Memory B cell (primary cell): Measurements from ENCODE around the gene ABCG2.
A peak's percentile ranks its signal among the peaks of the same experiment; 100 is the strongest.

Experiments
- ATAC-seq: fragments of 150-1000 bp; cut with Tn5 transposase; 2 replicates; pipeline ENCODE4 v1.10.0; 2021; ENCODE audit warnings: low read depth, mild to moderate bottlenecking, moderate library complexity
- DNase-seq, 2 donors: peaks; one replicate each; pipeline ENCODE4 v3.0.0; 2022; ENCODE audit warnings: low spot score in 2 of 2
- H3K27ac Mint-ChIP-seq: one replicate; pipeline ENCODE4 v1.8.0; 2022; ENCODE audit warnings: mild to moderate bottlenecking, moderate library complexity, mixed read lengths
- H3K27me3 Mint-ChIP-seq: one replicate; pipeline ENCODE4 v1.8.0; 2022; ENCODE audit warnings: mixed read lengths
- H3K36me3 Mint-ChIP-seq: one replicate; pipeline ENCODE4 v1.8.0; 2022; ENCODE audit warnings: mild to moderate bottlenecking, mixed read lengths
- H3K4me1 Mint-ChIP-seq: one replicate; pipeline ENCODE4 v1.8.0; 2022; ENCODE audit warnings: mixed read lengths
- H3K4me3 Mint-ChIP-seq: one replicate; pipeline ENCODE4 v1.8.0; 2022; ENCODE audit warnings: mild to moderate bottlenecking, moderate library complexity, mixed read lengths
- H3K9me3 Mint-ChIP-seq: one replicate; pipeline ENCODE4 v1.8.0; 2022; ENCODE audit warnings: mixed read lengths

Gene ABCG2

GRCh38 chr4:88158489-88159228, at the start of gene ABCG2:
TSS of gene ABCG2 (minus strand) at chr4:88158639. CDS start at chr4:88139995, 18,644 bp downstream.
- Mint-ChIP-seq H3K4me1 (peaks cover 7% of the 10 kb centered on the region), H3K27me3 (peaks cover 3% of the 10 kb centered on the region), H3K27ac (no peak within 1 kb of the TSS), H3K36me3 (no peaks in the 10 kb centered on the region), H3K4me3 (peak within 1 kb of the TSS; percentile 53), H3K9me3 (no peaks in the 10 kb centered on the region)
- DNase-seq (peak in 1 of 2 donors; percentile 16), ATAC-seq (peak; percentile 67)

- peaks cover 3% of the 10 kb centered on the region for H3K4me1 Mint-ChIP-seq
- H3K4me3 Mint-ChIP-seq: no peak overlapping the region
- H3K27ac Mint-ChIP-seq: no peak overlapping the region
- no peaks in the 10 kb centered on the region for H3K9me3 Mint-ChIP-seq
- no peak for DNase-seq
- no peak for ATAC-seq
- no peaks in the 10 kb centered on the region for H3K36me3 Mint-ChIP-seq
- H3K27me3 Mint-ChIP-seq: peaks cover 5% of the 10 kb centered on the region
Observed at GRCh38 chr4:88208156-88208555, 49.7 kb upstream of the ABCG2 start.

GRCh38 chr4:88207171-88207570, 48.7 kb upstream of the ABCG2 start:
- Mint-ChIP-seq H3K36me3 (no peaks in the 10 kb centered on the region), H3K4me3 (no peak overlapping the region), H3K27me3 (peaks cover 5% of the 10 kb centered on the region), H3K27ac (no peak overlapping the region), H3K4me1 (peaks cover 1% of the 10 kb centered on the region), H3K9me3 (no peaks in the 10 kb centered on the region)
- DNase-seq (no peak), ATAC-seq (no peak)

- no peak overlapping the region for H3K4me3 Mint-ChIP-seq
- H3K27me3 Mint-ChIP-seq: peaks cover 5% of the 10 kb centered on the region
- H3K36me3 Mint-ChIP-seq: no peaks in the 10 kb centered on the region
- no peaks in the 10 kb centered on the region for H3K4me1 Mint-ChIP-seq
- DNase-seq (no peak), ATAC-seq (no peak)
- H3K9me3 Mint-ChIP-seq: no peaks in the 10 kb centered on the region
- no peak overlapping the region for H3K27ac Mint-ChIP-seq
Observed at GRCh38 chr4:88204882-88205281, 46.4 kb upstream of the ABCG2 start.

GRCh38 chr4:88202443-88202842, 44.0 kb upstream of the ABCG2 start:
- DNase-seq (no peak), ATAC-seq (no peak)
- H3K4me3 Mint-ChIP-seq: no peak overlapping the region
- no peaks in the 10 kb centered on the region for H3K9me3 Mint-ChIP-seq
- H3K27ac Mint-ChIP-seq: no peak overlapping the region
- H3K4me1 Mint-ChIP-seq: no peaks in the 10 kb centered on the region
- peaks cover 5% of the 10 kb centered on the region for H3K27me3 Mint-ChIP-seq
- no peaks in the 10 kb centered on the region for H3K36me3 Mint-ChIP-seq

GRCh38 chr4:88200186-88200585, 41.7 kb upstream of the ABCG2 start:
- no peaks in the 10 kb centered on the region for H3K9me3 Mint-ChIP-seq
- no peaks in the 10 kb centered on the region for H3K27me3 Mint-ChIP-seq
- no peak overlapping the region for H3K27ac Mint-ChIP-seq
- H3K4me1 Mint-ChIP-seq: no peaks in the 10 kb centered on the region
- no peaks in the 10 kb centered on the region for H3K36me3 Mint-ChIP-seq
- DNase-seq (no peak), ATAC-seq (no peak)
- no peak overlapping the region for H3K4me3 Mint-ChIP-seq

- no peak overlapping the region for H3K4me3 Mint-ChIP-seq
- H3K36me3 Mint-ChIP-seq: no peaks in the 10 kb centered on the region
- ATAC-seq (no peak), DNase-seq (no peak)
- no peaks in the 10 kb centered on the region for H3K4me1 Mint-ChIP-seq
- no peak overlapping the region for H3K27ac Mint-ChIP-seq
- no peaks in the 10 kb centered on the region for H3K27me3 Mint-ChIP-seq
- H3K9me3 Mint-ChIP-seq: no peaks in the 10 kb centered on the region
Observed at GRCh38 chr4:88196523-88197185, 38.2 kb upstream of the ABCG2 start.

- no peak overlapping the region for H3K4me3 Mint-ChIP-seq
- no peaks in the 10 kb centered on the region for H3K36me3 Mint-ChIP-seq
- no peaks in the 10 kb centered on the region for H3K4me1 Mint-ChIP-seq
- no peak overlapping the region for H3K27ac Mint-ChIP-seq
- no peaks in the 10 kb centered on the region for H3K9me3 Mint-ChIP-seq
- H3K27me3 Mint-ChIP-seq: no peaks in the 10 kb centered on the region
- ATAC-seq (no peak), DNase-seq (no peak)
Observed at GRCh38 chr4:88196013-88196365, 37.5 kb upstream of the ABCG2 start.

- Mint-ChIP-seq H3K36me3 (no peaks in the 10 kb centered on the region), H3K4me1 (no peaks in the 10 kb centered on the region), H3K9me3 (no peaks in the 10 kb centered on the region), H3K27ac (no peak overlapping the region), H3K27me3 (no peaks in the 10 kb centered on the region), H3K4me3 (no peak overlapping the region)
- DNase-seq: no peak
- no peak for ATAC-seq
Observed at GRCh38 chr4:88195328-88196012, 37.0 kb upstream of the ABCG2 start.

- H3K9me3 Mint-ChIP-seq: no peaks in the 10 kb centered on the region
- DNase-seq (no peak), ATAC-seq (no peak)
- H3K27ac Mint-ChIP-seq: no peak overlapping the region
- H3K4me3 Mint-ChIP-seq: no peak overlapping the region
- H3K4me1 Mint-ChIP-seq: no peaks in the 10 kb centered on the region
- H3K36me3 Mint-ChIP-seq: no peaks in the 10 kb centered on the region
- H3K27me3 Mint-ChIP-seq: no peaks in the 10 kb centered on the region
Observed at GRCh38 chr4:88191404-88191803, 33.0 kb upstream of the ABCG2 start.

- ATAC-seq (no peak), DNase-seq (no peak)
- Mint-ChIP-seq H3K4me1 (no peaks in the 10 kb centered on the region), H3K36me3 (no peaks in the 10 kb centered on the region), H3K27me3 (no peaks in the 10 kb centered on the region), H3K27ac (no peak overlapping the region), H3K9me3 (no peaks in the 10 kb centered on the region), H3K4me3 (no peak overlapping the region)
Observed at GRCh38 chr4:88189881-88190585, 31.6 kb upstream of the ABCG2 start.

- Mint-ChIP-seq H3K4me3 (no peak overlapping the region), H3K27ac (no peak overlapping the region), H3K4me1 (no peaks in the 10 kb centered on the region), H3K36me3 (no peaks in the 10 kb centered on the region), H3K27me3 (no peaks in the 10 kb centered on the region), H3K9me3 (no peaks in the 10 kb centered on the region)
- DNase-seq (no peak), ATAC-seq (no peak)
Observed at GRCh38 chr4:88189418-88189738, 30.9 kb upstream of the ABCG2 start.

- no peak overlapping the region for H3K27ac Mint-ChIP-seq
- no peaks in the 10 kb centered on the region for H3K36me3 Mint-ChIP-seq
- ATAC-seq (no peak), DNase-seq (no peak)
- H3K4me3 Mint-ChIP-seq: no peak overlapping the region
- no peaks in the 10 kb centered on the region for H3K27me3 Mint-ChIP-seq
- H3K9me3 Mint-ChIP-seq: no peaks in the 10 kb centered on the region
- H3K4me1 Mint-ChIP-seq: no peaks in the 10 kb centered on the region
Observed at GRCh38 chr4:88188738-88189417, 30.4 kb upstream of the ABCG2 start.

GRCh38 chr4:88187766-88188165, 29.3 kb upstream of the ABCG2 start:
- Mint-ChIP-seq H3K4me3 (no peak overlapping the region), H3K36me3 (no peaks in the 10 kb centered on the region), H3K4me1 (no peaks in the 10 kb centered on the region), H3K27ac (no peak overlapping the region), H3K27me3 (no peaks in the 10 kb centered on the region), H3K9me3 (no peaks in the 10 kb centered on the region)
- DNase-seq (no peak), ATAC-seq (no peak)
